Fibroblast of villous mesenchyme (primary cell): ENCODE measurements around the gene MMP15. TPM values are rescaled to one million over a fixed set of nuclear protein-coding genes. Genes with fewer than 3 reads are reported as not detected.
"Not testable (repeated sequence)": the region's sequence is repeated elsewhere in the genome, so short reads cannot be mapped to it uniquely, and the experiment has no call there.

Source experiments
- DNase-seq: peaks from one replicate; pipeline ENCODE4 v3.0.0-alpha.2; 2010; ENCODE audit warnings: low read depth
- H3K4me3 ChIP-seq: 2 replicates; pipeline ENCODE4 v1.5.1; 2011; ENCODE audit warnings: low read depth, mild to moderate bottlenecking, low read length
- small RNA-seq: library from RNA; depleted of rRNA; stranded (forward); fragments of <200 nt; gene quantifications from one replicate; pipeline ENCODE3, GENCODE V24; 2012
- total RNA-seq: library from RNA; depleted of rRNA; stranded (reverse); fragments of >200 nt; gene quantifications from 2 replicates; pipeline ENCODE4 v1.2.3, GENCODE V29; 2012
- TF ChIP-seq, protein P1 (sequence below): IDR thresholded peaks from 2 replicates; pipeline ENCODE4 v1.5.1; 2012; ENCODE audit warnings: low read depth, mild to moderate bottlenecking, low read length; ENCODE audit not compliant: insufficient read depth

The MMP15 gene
- total RNA-seq, 1 donor: 2.6 TPM

DNA sequence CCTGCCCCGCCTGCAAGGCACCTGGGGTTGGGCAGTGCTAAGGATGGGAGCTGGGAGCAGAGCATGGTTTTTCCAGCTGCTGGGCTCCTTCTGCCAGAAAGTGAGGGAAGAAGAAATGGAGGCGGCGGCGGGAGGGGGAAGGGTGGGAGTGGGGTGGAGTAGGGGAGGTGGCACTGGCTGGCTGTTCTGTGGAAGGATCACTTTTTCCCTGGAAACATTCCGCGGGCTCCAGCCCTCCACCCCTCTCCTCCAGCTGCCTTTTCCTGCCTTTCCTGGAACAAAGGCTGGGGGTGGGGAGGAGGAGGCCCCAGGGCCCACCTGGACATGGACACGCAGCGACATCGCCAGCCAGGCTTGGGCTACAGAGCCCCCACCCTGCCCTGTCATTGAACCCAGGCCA is 62.5 kb downstream of the MMP15 start:
- TF ChIP-seq, protein P1, sequence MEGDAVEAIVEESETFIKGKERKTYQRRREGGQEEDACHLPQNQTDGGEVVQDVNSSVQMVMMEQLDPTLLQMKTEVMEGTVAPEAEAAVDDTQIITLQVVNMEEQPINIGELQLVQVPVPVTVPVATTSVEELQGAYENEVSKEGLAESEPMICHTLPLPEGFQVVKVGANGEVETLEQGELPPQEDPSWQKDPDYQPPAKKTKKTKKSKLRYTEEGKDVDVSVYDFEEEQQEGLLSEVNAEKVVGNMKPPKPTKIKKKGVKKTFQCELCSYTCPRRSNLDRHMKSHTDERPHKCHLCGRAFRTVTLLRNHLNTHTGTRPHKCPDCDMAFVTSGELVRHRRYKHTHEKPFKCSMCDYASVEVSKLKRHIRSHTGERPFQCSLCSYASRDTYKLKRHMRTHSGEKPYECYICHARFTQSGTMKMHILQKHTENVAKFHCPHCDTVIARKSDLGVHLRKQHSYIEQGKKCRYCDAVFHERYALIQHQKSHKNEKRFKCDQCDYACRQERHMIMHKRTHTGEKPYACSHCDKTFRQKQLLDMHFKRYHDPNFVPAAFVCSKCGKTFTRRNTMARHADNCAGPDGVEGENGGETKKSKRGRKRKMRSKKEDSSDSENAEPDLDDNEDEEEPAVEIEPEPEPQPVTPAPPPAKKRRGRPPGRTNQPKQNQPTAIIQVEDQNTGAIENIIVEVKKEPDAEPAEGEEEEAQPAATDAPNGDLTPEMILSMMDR: no peak
- DNase-seq: no peak
- no peak overlapping the region for H3K4me3 ChIP-seq

DNA sequence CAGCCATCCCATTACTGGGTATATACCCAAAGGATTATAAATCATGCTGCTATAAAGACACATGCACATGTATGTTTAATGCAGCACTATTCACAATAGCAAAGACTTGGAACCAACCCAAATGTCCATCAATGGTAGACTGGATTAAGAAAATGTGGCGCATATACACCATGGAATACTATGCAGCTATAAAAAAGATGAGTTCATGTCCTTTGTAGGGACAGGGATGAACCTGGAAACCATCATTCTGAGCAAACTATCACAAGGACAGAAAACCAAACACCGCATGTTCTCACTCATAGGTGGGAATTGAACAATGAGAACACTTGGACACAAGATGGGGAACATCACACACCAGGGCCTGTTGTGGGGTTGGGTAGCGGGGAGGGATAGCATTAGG is 64.8 kb downstream of the MMP15 start:
- not testable (repeated sequence) for H3K4me3 ChIP-seq, DNase-seq

- TF ChIP-seq, protein P1: no peak
- no peak for DNase-seq
- no peak overlapping the region for H3K4me3 ChIP-seq
These were observed 68.5 kb downstream of the MMP15 start for GRCh38 chr16:58094026-58094425.

GRCh38 chr16:58094791-58095574 is 69.4 kb downstream of the MMP15 start:
- TF ChIP-seq, protein P1: no peak
- H3K4me3 ChIP-seq: no peak overlapping the region
- DNase-seq: no peak

- H3K4me3 ChIP-seq, DNase-seq: not testable (repeated sequence)
These were observed 70.0 kb downstream of the MMP15 start for GRCh38 chr16:58095575-58095960.

DNA sequence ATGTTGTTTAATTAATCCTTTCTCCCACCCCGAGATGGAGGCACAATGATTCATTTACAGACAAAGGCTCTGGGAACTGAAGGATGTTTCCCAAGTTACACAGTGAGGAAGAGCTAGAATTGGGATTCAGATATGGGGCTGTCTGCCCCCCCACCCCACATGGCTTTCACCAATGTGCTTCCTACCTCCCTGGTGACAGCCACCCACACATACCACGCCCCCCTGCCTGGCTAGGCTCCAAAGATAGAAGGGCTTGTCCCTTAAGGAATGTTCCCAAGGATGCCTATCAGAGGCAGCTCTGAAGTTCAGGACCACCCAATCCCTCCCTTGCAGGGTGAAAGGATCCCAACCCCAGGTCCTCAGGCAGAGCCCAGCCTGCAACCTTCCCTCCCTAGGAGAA is 70.7 kb downstream of the MMP15 start:
- TF ChIP-seq, protein P1: no peak
- no peak for DNase-seq
- no peak overlapping the region for H3K4me3 ChIP-seq

Small RNA genes lying within 50 kb of the gene (small RNA-seq; reads per million reads assigned to genes)
- not detected for gene RF00019

Other genes starting within 250 kb of the MMP15 start
- gene KIFC3, start 223.3 kb upstream of the MMP15 start, total RNA-seq: 72.5 and 88.6 TPM in 2 replicates
- gene CNGB1, start 54.6 kb upstream of the MMP15 start, total RNA-seq: not detected in 2 replicates
- 5.5 and 6.0 TPM in 2 replicates for gene ZNF319, start 25.1 kb upstream of the MMP15 start, total RNA-seq
- gene USB1, start 24.3 kb upstream of the MMP15 start, total RNA-seq: 24.5 and 32.4 TPM in 2 replicates
- 29.6 and 34.5 TPM in 2 replicates for gene CFAP20, start 103.6 kb downstream of the MMP15 start, total RNA-seq
- gene CSNK2A2, start 172.4 kb downstream of the MMP15 start, total RNA-seq: 24.8 and 26.8 TPM in 2 replicates